Dermis blood vessel endothelial cell (primary cell): Measurements from ENCODE around the gene GZMM. TPM values are rescaled to one million over a fixed set of nuclear protein-coding genes. Genes with fewer than 3 reads are reported as not detected.

ENCODE experiments used
- total RNA-seq: library from RNA; depleted of rRNA; stranded (reverse); fragments of >200 nt; gene quantifications from 2 replicates; pipeline ENCODE4 v1.2.3, GENCODE V29; 2014

Gene GZMM
- total RNA-seq, 1 donor from 2014 or later: not detected

Other genes with a start within 250 kb of the GZMM start
- 16.5 and 29.0 TPM in 2 replicates for gene MIER2, start 199.3 kb upstream of the GZMM start, total RNA-seq
- gene C2CD4C, start 134.9 kb upstream of the GZMM start, total RNA-seq: 1.9 and 5.9 TPM in 2 replicates
- gene SHC2, start 83.0 kb upstream of the GZMM start, total RNA-seq: 8.3 and 11.3 TPM in 2 replicates
- 0.09 and 0.34 TPM in 2 replicates for gene MADCAM1, start 47.6 kb upstream of the GZMM start, total RNA-seq
- 35.6 and 74.0 TPM in 2 replicates for gene TPGS1, start 36.6 kb upstream of the GZMM start, total RNA-seq
- gene CDC34, start 12.3 kb upstream of the GZMM start, total RNA-seq: 111 and 112 TPM in 2 replicates
- 356 and 480 TPM in 2 replicates for gene BSG, start 28.5 kb downstream of the GZMM start, total RNA-seq
- 0.34 and 0.70 TPM in 2 replicates for gene HCN2, start 45.8 kb downstream of the GZMM start, total RNA-seq
- gene POLRMT, start 89.5 kb downstream of the GZMM start, total RNA-seq: 29.1 and 37.6 TPM in 2 replicates
- gene FGF22, start 95.8 kb downstream of the GZMM start, total RNA-seq: not detected in 2 replicates
- gene RNF126, start 119.2 kb downstream of the GZMM start, total RNA-seq: 25.0 and 38.8 TPM in 2 replicates
- gene FSTL3, start 132.3 kb downstream of the GZMM start, total RNA-seq: 7.1 and 8.8 TPM in 2 replicates
- not detected in 2 replicates for gene PRSS57, start 151.4 kb downstream of the GZMM start, total RNA-seq
- gene PALM, start 164.9 kb downstream of the GZMM start, total RNA-seq: 56.3 and 109 TPM in 2 replicates
- gene MISP, start 207.1 kb downstream of the GZMM start, total RNA-seq: 0.05 TPM in 1 of 2 replicates, not detected in the other